ENCODE data around the gene OPN1MW. TPM values are rescaled to one million over a fixed set of nuclear protein-coding genes. Genes with fewer than 3 reads are reported as not detected.
"Not testable (repeated sequence)": the region's sequence is repeated elsewhere in the genome, so short reads cannot be mapped to it uniquely, and the experiment has no call there.

OPN1MW gene
- total and polyA plus RNA-seq, 10 of the 15 experiments (the other 5 are each of a cell fraction or from before 2014, with no cell fraction given), result not detected

GRCh38 chrX:154151030-154151429, 31.4 kb upstream of the OPN1MW start:
- ATAC-seq; DNase-seq (ENCODE audit: low read depth, low spot score); SMC1A ChIA-PET (ENCODE audit: uncharacterized antibody, unreplicated experiment); H3K36me3 ChIP-seq (ENCODE audit: control insufficient read depth in 2 of 2, insufficient read depth in 2 of 2, low read length in 1 of 2); in situ Hi-C loops (cut with MboI); CTCF ChIA-PET; H4K20me1 ChIP-seq (ENCODE audit: control insufficient read depth, insufficient read depth); H3K9ac ChIP-seq (ENCODE audit: control insufficient read depth, insufficient read depth, low read length); H3K4me3 ChIP-seq; H3K4me1 ChIP-seq (ENCODE audit: control insufficient read depth, insufficient read depth, low read length); BruUV-seq (replicated peaks); H3K9me3 ChIP-seq (replicated peaks; ENCODE audit: control insufficient read depth, insufficient read depth, low read length); intact Hi-C loops (cut with micrococcal nuclease; ENCODE audit: unreplicated experiment); H3K79me2 ChIP-seq (ENCODE audit: control insufficient read depth, insufficient read depth, low read length); H3K27me3 ChIP-seq (replicated peaks in 1 of 2; ENCODE audit: control insufficient read depth in 2 of 2, insufficient read depth in 2 of 2, low read length in 1 of 2); RAD21 ChIA-PET (ENCODE audit: unreplicated experiment); H2AFZ ChIP-seq (ENCODE audit: control insufficient read depth, low read depth, low read length); H3K4me2 ChIP-seq (ENCODE audit: control insufficient read depth, insufficient read depth); FAIRE-seq; POLR2A ChIA-PET; H3K27ac ChIP-seq (ENCODE audit: control insufficient read depth, insufficient read depth): not testable (repeated sequence)
- WGBS (ENCODE audit: insufficient coverage, insufficient replicate concordance, low lambda C conversion rate, missing lambda C conversion rate), result 40% methylated on average over 1 of the region's 6 CpGs

- WGBS (ENCODE audit: insufficient coverage, insufficient replicate concordance, low lambda C conversion rate, missing lambda C conversion rate), result 54% methylated on average over 10 of the region's 11 CpGs
- H4K20me1 ChIP-seq (ENCODE audit: control insufficient read depth, insufficient read depth); H3K27me3 ChIP-seq (replicated peaks in 1 of 2; ENCODE audit: control insufficient read depth in 2 of 2, insufficient read depth in 2 of 2, low read length in 1 of 2); in situ Hi-C loops (cut with MboI); ATAC-seq; H3K4me1 ChIP-seq (ENCODE audit: control insufficient read depth, insufficient read depth, low read length); BruUV-seq (replicated peaks); DNase-seq (ENCODE audit: low read depth, low spot score); H3K36me3 ChIP-seq (ENCODE audit: control insufficient read depth in 2 of 2, insufficient read depth in 2 of 2, low read length in 1 of 2); H3K4me2 ChIP-seq (ENCODE audit: control insufficient read depth, insufficient read depth); FAIRE-seq; H3K79me2 ChIP-seq (ENCODE audit: control insufficient read depth, insufficient read depth, low read length); H3K9ac ChIP-seq (ENCODE audit: control insufficient read depth, insufficient read depth, low read length); intact Hi-C loops (cut with micrococcal nuclease; ENCODE audit: unreplicated experiment); H3K4me3 ChIP-seq; CTCF ChIA-PET; H2AFZ ChIP-seq (ENCODE audit: control insufficient read depth, low read depth, low read length); RAD21 ChIA-PET (ENCODE audit: unreplicated experiment); H3K27ac ChIP-seq (ENCODE audit: control insufficient read depth, insufficient read depth); H3K9me3 ChIP-seq (replicated peaks; ENCODE audit: control insufficient read depth, insufficient read depth, low read length); POLR2A ChIA-PET; SMC1A ChIA-PET (ENCODE audit: uncharacterized antibody, unreplicated experiment): not testable (repeated sequence)
Measured at GRCh38 chrX:154156221-154156620, 26.2 kb upstream of the OPN1MW start.

DNA sequence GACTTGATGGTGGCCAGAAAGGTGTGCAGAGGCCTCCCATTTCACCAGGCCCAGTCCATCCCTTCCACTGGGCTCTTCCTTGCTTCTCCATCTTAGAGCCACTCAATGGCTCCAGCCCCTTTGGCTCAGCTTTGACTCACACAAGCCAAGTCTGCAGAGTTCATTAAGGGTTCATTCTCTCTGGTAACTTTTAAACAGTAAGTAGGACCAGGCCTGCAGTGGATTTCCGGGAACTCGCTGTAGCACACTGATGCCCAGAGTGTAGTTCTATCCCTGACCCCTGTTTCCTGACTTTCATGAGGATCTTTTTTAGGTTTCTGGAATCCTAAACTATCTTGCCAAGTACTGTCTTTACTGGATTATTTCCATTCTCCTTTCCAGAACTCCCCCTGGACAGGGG, 25.2 kb upstream of the OPN1MW start:
- H3K4me1 ChIP-seq (ENCODE audit: control insufficient read depth, insufficient read depth, low read length); H3K36me3 ChIP-seq (ENCODE audit: control insufficient read depth in 2 of 2, insufficient read depth in 2 of 2, low read length in 1 of 2); H4K20me1 ChIP-seq (ENCODE audit: control insufficient read depth, insufficient read depth); H3K4me3 ChIP-seq; ATAC-seq; SMC1A ChIA-PET (ENCODE audit: uncharacterized antibody, unreplicated experiment); FAIRE-seq; POLR2A ChIA-PET; H3K79me2 ChIP-seq (ENCODE audit: control insufficient read depth, insufficient read depth, low read length); intact Hi-C loops (cut with micrococcal nuclease; ENCODE audit: unreplicated experiment); H3K27me3 ChIP-seq (replicated peaks in 1 of 2; ENCODE audit: control insufficient read depth in 2 of 2, insufficient read depth in 2 of 2, low read length in 1 of 2); RAD21 ChIA-PET (ENCODE audit: unreplicated experiment); DNase-seq (ENCODE audit: low read depth, low spot score); H3K9ac ChIP-seq (ENCODE audit: control insufficient read depth, insufficient read depth, low read length); H3K4me2 ChIP-seq (ENCODE audit: control insufficient read depth, insufficient read depth); H2AFZ ChIP-seq (ENCODE audit: control insufficient read depth, low read depth, low read length); CTCF ChIA-PET; BruUV-seq (replicated peaks); H3K9me3 ChIP-seq (replicated peaks; ENCODE audit: control insufficient read depth, insufficient read depth, low read length); H3K27ac ChIP-seq (ENCODE audit: control insufficient read depth, insufficient read depth); in situ Hi-C loops (cut with MboI): not testable (repeated sequence)
- WGBS (ENCODE audit: insufficient coverage, insufficient replicate concordance, low lambda C conversion rate, missing lambda C conversion rate), result no CpG with 5 or more reads among the region's 2 CpGs

GRCh38 chrX:154159345-154159744, 23.1 kb upstream of the OPN1MW start:
- H3K79me2 ChIP-seq (ENCODE audit: control insufficient read depth, insufficient read depth, low read length); SMC1A ChIA-PET (ENCODE audit: uncharacterized antibody, unreplicated experiment); DNase-seq (ENCODE audit: low read depth, low spot score); H3K27me3 ChIP-seq (replicated peaks in 1 of 2; ENCODE audit: control insufficient read depth in 2 of 2, insufficient read depth in 2 of 2, low read length in 1 of 2); H2AFZ ChIP-seq (ENCODE audit: control insufficient read depth, low read depth, low read length); H3K9me3 ChIP-seq (replicated peaks; ENCODE audit: control insufficient read depth, insufficient read depth, low read length); ATAC-seq; CTCF ChIA-PET; RAD21 ChIA-PET (ENCODE audit: unreplicated experiment); H3K4me2 ChIP-seq (ENCODE audit: control insufficient read depth, insufficient read depth); H4K20me1 ChIP-seq (ENCODE audit: control insufficient read depth, insufficient read depth); FAIRE-seq; intact Hi-C loops (cut with micrococcal nuclease; ENCODE audit: unreplicated experiment); H3K4me1 ChIP-seq (ENCODE audit: control insufficient read depth, insufficient read depth, low read length); H3K9ac ChIP-seq (ENCODE audit: control insufficient read depth, insufficient read depth, low read length); H3K36me3 ChIP-seq (ENCODE audit: control insufficient read depth in 2 of 2, insufficient read depth in 2 of 2, low read length in 1 of 2); H3K4me3 ChIP-seq; in situ Hi-C loops (cut with MboI); POLR2A ChIA-PET; BruUV-seq (replicated peaks); H3K27ac ChIP-seq (ENCODE audit: control insufficient read depth, insufficient read depth): not testable (repeated sequence)
- no CpG with 5 or more reads among the region's 15 CpGs for WGBS (ENCODE audit: insufficient coverage, insufficient replicate concordance, low lambda C conversion rate, missing lambda C conversion rate)

Measured in GM12878 (cell line).